GM13976 (cell line): ENCODE results near the gene DOK5.

ENCODE experiments used
- DNase-seq: peaks from one replicate; pipeline ENCODE4 v3.0.0; 2012; ENCODE audit warnings: low spot score
- in situ Hi-C: fragments of 300-500 bp; cut with MboI; formaldehyde crosslinking; loops from one replicate; pipeline ENCODE4 v1.12.0; 2022; ENCODE audit warnings: low sequenced_read_pairs, mixed read lengths, inconsistent platforms; ENCODE audit not compliant: unreplicated experiment
- TF ChIP-seq, protein P1 (sequence below): IDR thresholded peaks from 2 replicates; pipeline ENCODE4 v1.5.1; 2012; ENCODE audit warnings: borderline replicate concordance, mild to moderate bottlenecking; ENCODE audit not compliant: insufficient read depth; ENCODE audit errors: extremely low read depth, missing control alignments, control extremely low read depth

The DOK5 gene

DNA sequence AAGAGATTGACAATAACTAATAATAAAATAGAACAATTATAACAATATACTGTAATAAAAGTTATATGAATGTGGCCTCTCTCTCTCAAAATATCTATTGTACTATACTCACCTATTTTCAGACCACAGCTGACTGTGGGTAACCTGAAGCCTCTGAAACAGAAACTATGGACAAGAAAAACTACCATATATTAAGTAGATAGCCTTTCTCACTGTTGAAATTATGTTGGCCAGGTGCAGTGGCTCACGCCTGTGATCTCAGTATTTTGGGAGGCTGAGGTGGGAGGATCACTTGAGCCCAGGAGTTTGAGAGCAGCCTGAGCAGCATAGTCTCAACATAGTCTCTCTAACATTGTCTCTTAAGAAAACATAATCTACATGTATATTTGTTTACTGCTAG is 89.9 kb downstream of the DOK5 start:
- TF ChIP-seq, protein P1, sequence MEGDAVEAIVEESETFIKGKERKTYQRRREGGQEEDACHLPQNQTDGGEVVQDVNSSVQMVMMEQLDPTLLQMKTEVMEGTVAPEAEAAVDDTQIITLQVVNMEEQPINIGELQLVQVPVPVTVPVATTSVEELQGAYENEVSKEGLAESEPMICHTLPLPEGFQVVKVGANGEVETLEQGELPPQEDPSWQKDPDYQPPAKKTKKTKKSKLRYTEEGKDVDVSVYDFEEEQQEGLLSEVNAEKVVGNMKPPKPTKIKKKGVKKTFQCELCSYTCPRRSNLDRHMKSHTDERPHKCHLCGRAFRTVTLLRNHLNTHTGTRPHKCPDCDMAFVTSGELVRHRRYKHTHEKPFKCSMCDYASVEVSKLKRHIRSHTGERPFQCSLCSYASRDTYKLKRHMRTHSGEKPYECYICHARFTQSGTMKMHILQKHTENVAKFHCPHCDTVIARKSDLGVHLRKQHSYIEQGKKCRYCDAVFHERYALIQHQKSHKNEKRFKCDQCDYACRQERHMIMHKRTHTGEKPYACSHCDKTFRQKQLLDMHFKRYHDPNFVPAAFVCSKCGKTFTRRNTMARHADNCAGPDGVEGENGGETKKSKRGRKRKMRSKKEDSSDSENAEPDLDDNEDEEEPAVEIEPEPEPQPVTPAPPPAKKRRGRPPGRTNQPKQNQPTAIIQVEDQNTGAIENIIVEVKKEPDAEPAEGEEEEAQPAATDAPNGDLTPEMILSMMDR = no peak
- no peak for DNase-seq
- in situ Hi-C loops = no loop called here

DNA sequence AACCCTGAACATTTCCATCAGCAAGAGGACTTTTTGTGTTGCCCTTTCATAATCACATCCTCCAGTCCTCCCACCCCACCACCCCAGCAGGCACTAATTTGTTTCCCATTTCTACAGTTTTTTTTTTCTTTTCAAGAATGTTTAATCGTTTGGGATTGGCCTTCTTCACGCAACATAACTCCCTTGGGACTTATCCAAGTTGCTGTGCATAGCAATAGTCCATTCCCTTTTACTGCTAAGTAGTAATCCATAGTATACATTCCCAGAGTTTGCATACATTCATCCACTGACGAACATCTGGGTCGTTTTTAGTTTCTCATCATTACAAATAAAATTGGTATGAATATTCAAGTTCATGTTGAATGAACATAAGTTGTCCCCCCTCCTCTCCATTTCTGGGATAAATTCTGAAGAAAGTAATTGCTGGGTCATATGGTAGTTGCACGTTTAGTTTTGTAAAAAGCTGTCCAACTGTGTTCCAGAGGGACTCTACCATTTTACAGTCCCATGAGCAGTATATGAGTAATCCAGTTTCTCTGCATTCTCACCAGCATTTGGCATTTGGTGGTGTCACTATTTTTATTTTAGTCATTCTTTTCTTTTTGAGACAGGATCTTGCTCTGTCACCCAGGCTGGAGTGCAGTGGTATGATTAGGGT is 90.8 kb downstream of the DOK5 start:
- no peak for DNase-seq
- in situ Hi-C loops = no loop called here
- TF ChIP-seq, protein P1 = no peak

DNA sequence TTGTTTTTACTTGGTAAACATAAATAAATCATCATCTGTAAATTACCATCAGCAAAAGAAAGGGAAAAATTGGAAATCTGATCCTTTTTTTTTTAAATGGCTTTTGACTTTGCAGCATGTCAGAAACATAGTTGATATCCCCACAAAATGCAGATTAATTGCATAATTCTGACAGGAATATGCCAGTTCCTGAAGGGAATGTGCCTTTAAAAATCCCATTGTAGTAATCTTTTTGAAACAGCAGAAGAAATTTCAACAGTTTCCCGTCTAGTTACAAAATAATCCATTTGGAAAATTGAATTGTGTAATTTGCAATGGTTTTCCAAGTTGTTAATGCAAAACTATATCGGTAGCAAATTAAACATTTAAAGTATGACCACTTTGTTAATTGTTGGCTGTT is 95.2 kb downstream of the DOK5 start:
- DNase-seq = no peak
- in situ Hi-C loops = no loop called here

DNA sequence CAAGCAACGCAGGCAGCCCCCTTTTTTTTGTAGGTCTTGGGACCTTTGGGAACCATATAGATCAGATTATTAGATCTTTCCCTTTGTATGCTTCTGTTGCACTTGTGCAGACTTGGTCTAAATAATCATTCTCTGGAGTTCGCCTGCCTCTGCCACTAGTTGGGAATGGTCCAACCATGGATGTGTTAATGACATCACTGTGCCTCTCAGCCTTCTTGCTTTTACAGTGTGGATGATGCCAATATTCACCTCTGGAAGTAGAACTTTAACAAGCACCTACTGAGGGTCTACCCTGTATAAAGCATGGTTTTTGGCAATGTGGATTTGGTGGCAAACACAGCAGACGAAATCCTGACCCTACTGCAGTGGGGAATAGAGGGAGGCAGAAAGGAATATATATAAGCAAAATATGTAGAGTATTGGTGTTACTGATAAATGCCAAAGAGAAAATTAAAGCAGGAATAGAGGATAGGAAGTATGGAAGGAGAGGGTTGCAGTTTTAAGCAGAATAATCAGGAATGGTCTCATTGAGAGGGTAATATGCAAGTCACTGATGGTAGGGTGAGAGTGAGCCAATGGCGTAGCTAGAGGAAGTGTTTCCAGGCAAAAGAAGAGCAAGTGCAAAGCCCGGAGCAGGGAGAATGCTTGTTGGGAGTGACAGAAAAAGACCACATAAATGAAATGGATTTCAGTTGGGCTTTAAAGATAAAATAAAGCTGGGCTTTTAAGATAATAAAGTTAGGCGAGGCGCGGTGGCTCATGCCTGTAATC is 97.5 kb downstream of the DOK5 start:
- TF ChIP-seq, protein P1 = no peak
- in situ Hi-C loops = no loop called here

More for the DNA sequence above, 95.2 kb downstream of the DOK5 start:
- TF ChIP-seq, protein P1 = no peak

DNA sequence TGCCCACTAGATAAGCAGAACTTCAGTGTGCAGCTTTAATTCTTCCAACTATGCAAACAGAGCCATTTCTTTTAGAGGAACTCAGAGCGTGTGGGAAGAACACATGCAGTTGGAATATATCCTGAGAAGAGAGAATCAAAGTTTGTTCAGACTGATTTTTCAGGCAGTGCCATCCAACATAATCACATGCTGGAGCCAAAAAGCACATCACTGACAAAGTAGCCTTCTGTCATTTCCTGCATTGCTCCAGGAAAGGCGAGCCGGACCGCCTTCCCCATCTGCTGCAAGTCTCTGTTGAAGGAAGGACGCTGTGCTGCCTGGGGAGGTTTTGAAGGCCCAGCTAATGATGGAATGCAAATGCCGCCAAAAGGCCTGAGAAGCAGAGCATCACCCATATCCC is 98.4 kb downstream of the DOK5 start:
- in situ Hi-C loops = no loop called here
- DNase-seq = no peak
- TF ChIP-seq, protein P1 = no peak

More for the DNA sequence above, 97.5 kb downstream of the DOK5 start:
- DNase-seq = no peak

DNA sequence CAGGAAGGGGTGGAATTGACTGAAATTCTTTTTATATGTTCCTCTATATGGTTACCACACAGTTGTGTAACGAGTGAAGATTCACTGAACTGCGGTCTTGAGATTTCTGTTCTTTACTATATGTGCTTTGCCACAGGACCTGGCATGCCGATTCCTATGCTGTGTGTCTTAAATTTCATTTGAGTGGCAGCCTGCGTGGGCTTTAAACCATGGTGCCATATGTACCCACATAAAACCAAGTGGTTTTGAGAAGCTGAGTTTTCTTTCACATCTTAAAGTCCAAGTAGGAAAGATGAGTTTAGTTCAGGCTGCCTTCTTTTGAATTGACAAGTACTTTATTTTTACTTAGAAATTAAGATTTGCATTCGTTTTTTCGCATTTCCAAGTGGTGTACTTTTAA is 101.1 kb downstream of the DOK5 start:
- DNase-seq = no peak

More for the DNA sequence above, 101.1 kb downstream of the DOK5 start:
- TF ChIP-seq, protein P1 = no peak
- in situ Hi-C loops = no loop called here
